ENCODE measurements around the gene ABCA7.
"Not testable (repeated sequence)": the region's sequence is repeated elsewhere in the genome, so short reads cannot be mapped to it uniquely, and the experiment has no call there.

Gene ABCA7

GRCh38 chr19:1016647-1017114 is 23.2 kb upstream of the ABCA7 start:
- DNase-seq (ENCODE audit: low read depth): no peak

- DNase-seq (ENCODE audit: low read depth): no peak
Measured at GRCh38 chr19:1017115-1017905, 22.6 kb upstream of the ABCA7 start.

- no peak for DNase-seq (ENCODE audit: low read depth)
Measured at GRCh38 chr19:1017906-1018305, 22.0 kb upstream of the ABCA7 start.

- no peak for DNase-seq (ENCODE audit: low read depth)
Measured at GRCh38 chr19:1018393-1018792, 21.5 kb upstream of the ABCA7 start.

DNA sequence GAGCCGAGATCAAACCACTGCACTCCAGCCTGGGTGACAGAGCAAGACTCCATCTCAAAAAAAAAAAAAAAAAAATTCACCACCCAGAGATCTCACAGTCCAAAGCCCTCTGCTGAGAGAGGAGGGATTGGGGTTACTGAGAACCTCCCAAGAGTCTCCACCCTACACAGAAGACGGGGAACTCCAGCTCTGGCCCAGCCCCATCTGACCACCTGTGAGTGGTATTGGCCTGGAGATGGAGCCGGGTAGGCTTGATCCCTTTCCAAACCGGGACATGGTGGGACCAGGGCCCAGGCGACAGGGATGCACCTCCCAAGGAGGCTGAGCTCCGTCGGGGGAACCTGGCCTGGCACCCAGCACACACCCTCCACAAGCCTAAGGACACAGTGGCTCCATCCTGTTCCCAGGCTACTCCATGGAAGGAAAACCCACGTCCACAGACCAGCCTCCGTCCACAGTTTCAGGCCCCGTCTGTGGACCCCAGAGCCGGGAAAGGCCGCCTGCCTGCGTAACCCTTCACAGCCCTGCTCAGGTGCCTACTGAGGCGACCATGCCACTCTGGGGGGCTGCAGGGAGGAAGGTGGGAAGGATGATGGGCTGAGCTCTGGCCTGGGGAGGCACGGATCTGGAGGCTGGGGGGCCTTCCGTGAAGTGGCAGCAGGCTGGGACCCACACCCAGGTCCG is 20.8 kb upstream of the ABCA7 start:
- no peak for DNase-seq (ENCODE audit: low read depth)

DNA sequence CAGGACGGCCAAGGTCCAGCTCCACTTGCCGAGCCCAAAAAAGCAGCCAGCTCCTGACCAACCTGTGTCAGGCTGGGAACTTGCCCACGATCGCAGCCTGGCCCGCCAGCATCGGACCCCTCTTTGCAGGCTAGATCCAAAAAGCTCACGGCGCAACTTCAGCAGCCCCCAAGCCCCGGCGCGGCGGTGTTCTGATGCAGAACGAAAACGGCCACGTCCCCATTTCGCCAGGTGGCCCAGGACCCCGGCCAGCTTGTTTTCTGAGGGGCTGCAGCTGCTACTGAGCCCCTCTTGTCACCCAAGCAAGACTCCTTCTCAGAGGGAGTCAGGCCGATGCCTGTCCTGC is 20.3 kb upstream of the ABCA7 start:
- DNase-seq (ENCODE audit: low read depth): no peak

DNA sequence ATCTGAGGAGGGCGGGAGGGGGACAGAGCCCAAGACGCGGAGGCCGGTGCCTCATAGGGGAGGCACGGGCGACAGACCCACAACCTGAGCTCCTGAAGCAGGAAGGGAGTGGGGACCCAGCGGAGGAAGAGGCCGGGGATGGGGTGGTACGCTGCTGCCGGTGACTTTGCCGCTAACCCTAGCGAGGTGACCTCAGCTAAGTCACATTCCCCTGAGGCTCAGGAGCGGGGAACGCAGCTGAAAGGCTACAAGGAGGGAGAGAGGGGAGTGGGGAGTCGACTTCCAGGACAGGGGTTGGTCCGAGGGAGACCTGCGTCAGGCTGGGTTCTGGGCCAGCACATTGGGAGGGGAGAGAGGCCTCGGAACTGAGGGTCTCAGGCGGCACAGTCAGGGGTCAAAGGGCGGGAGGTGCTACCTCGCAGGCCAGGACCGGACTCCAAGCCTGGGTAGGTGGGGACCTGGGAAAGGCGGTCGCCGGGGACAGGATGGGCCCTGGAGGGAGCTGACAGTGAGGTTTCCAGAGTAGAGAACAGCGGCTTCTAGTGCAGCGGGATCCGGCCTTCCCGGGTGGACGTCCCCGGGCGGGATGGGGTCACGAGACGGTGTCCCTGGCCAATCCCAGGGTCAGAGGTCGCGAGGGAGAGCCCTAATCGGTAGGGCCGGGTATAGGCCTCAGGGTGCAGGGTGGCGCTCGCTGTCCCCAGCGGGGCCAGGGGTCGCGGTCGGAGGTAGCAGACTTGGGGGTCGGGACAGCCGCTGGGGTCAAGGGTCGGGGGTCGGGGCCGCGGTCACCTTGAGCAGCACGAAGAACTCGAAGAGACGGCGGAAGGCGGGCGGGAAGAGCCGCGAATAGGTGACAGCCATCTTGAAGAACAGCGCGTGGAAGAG is 19.7 kb upstream of the ABCA7 start:
- DNase-seq (ENCODE audit: low read depth): no peak

DNA sequence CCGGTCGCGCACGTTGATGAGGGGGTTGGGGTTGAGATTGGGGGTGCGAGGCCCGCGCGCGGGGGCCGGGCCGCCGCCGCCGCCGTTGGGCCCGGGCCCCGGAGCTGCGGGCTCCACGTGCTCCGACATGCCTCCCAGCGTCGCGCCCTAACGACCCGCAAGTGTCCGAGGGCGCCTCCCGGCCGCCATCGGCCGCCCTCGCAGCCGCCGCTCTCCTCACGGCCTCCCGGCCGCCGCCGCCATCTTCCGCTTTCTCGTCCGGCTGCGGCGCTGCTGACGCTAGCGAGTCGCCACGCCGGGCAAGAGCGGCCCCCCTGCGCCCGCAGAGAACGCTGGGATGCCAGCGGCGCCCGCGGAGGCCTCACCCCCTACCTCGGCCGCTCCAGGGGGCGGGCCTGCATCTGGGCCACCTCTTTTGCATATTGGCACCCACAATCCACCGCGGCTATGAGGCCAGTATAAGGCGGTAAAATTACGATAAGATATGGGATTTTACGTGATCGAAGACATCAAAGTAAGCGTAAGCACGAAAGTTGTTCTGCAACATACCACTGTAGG is 19.0 kb upstream of the ABCA7 start, which contains the start of gene TMEM259:
TSS of gene TMEM259 (minus strand) at position 256 of the 558 bp plus-strand sequence. CDS start at position 129, 127 bp downstream.
- peak; percentile 76 for DNase-seq (ENCODE audit: low read depth)

DNA sequence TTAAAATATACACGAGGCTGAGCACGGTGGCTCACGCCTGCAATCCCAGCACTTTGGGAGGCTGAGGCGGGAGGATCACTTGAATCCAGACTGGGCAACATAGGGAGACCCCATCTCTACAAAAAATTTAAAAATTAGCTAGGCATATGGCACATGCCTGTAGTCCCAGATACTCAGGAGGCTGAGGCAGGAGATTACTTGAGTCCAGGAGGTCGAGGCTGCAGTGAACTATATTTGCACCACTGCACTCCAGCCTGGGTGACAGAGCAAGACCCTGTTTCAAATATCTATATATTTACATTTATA is 16.1 kb upstream of the ABCA7 start:
- DNase-seq (ENCODE audit: low read depth): not testable (repeated sequence)

GRCh38 chr19:1025080-1025479 is 14.8 kb upstream of the ABCA7 start:
- not testable (repeated sequence) for DNase-seq (ENCODE audit: low read depth)

- no peak for DNase-seq (ENCODE audit: low read depth)
Measured at GRCh38 chr19:1025960-1026782, 13.7 kb upstream of the ABCA7 start, which contains the start of gene CNN2. TSS of gene CNN2 (plus strand) at chr19:1026608. CDS start at chr19:1026662, 54 bp downstream.

- DNase-seq (ENCODE audit: low read depth): no peak
Measured at GRCh38 chr19:1026783-1027649, 12.9 kb upstream of the ABCA7 start.

DNA sequence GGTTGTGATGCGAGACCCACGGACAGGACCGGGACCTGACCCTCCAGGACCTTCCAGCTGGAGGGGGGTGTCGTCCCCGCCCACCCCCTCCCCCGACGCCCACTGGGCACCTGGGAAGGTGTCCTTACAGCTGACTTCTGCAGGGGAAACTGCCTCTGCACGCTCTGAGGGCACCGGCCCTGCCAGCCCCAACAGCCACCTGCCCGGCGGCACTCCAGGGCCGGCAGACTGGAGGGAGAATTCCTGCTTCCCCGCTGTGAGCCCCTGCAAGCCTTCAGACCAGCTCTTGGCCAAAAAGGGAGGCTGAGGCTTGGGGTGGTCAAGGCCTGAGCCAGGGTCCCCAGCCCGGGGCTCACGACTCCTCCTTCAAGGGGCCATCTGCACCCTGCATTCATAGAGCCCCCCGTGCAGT is 12.3 kb upstream of the ABCA7 start:
- DNase-seq (ENCODE audit: low read depth): no peak

- DNase-seq (ENCODE audit: low read depth): peak; percentile 70
Measured at GRCh38 chr19:1028062-1028926, 11.6 kb upstream of the ABCA7 start.

GRCh38 chr19:1032264-1032867 is 7.5 kb upstream of the ABCA7 start:
- no peak for DNase-seq (ENCODE audit: low read depth)

DNA sequence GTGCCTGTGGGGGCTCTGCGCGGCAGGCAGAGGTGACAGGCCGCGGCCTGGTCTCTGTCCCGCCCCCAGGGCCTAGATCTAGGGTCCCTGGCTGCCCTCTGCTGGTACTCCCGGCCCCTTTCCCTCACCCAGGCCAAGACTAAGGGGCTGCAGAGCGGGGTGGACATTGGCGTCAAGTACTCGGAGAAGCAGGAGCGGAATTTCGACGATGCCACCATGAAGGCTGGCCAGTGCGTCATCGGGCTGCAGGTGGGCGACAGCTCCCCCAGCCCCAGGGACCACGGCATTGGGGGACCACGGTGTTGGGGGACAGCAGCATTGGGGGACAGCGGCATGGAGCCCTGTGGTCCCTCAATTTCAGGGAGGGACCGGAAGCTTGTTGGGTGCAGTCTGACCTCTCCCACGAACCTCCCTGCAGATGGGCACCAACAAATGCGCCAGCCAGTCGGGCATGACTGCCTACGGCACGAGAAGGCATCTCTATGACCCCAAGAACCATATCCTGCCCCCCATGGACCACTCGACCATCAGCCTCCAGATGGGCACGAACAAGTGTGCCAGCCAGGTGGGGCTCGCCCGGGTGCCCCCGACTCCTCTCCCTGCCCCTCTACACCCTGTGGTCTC is 3.8 kb upstream of the ABCA7 start:
- no peak for DNase-seq (ENCODE audit: low read depth)

GRCh38 chr19:1037621-1038064 is 2.3 kb upstream of the ABCA7 start:
- no peak for DNase-seq (ENCODE audit: low read depth)

DNA sequence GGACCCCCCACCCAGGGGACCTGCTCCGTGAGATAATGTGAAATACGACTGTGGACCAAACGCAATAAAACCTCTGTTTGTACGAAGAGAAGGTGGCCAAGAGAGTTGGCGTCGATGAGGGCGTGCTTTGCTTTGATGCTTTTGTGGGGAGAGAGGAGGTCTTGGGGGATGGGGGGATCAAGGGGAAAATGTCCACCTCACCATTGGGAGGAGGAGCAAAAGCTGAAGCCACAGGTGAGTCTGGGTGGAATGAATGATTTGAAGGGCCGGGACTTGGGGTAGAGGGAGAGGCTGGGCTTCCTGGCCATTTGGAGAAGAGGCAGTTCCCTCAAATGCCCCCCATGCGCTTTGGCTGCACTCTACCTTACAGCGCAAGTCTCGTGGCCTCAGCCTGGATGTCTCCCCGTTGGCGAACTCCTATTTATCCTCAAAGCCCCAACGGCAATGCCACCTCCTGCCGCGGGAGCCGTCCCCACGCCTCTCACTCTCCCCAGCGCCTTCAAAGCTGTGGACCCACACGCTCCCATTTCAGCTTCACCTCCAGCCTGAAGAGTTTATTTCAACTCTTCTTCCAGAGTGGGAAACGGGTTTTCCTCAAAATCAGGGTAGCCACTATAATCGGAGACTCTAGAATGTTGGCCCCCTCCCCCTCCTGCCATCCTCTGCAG is 795 bp upstream of the ABCA7 start:
- no peak for DNase-seq (ENCODE audit: low read depth)
